Astrocyte (in vitro differentiated cells and primary cell): ENCODE measurements around the gene DHRS9. TPM values are rescaled to one million over a fixed set of nuclear protein-coding genes. Genes with fewer than 3 reads are reported as not detected.
A peak's percentile ranks its signal among the peaks of the same experiment; 100 is the strongest.

Source experiments
- DNase-seq: peaks from one replicate; pipeline ENCODE4 v3.0.0-alpha.2; 2010; ENCODE audit warnings: low read depth
- FAIRE-seq: peaks from 2 replicates; lab custom pipeline; 2011; peaks lifted over from hg19 to GRCh38; lab: Jason Lieb, UNC
- H2AFZ ChIP-seq: 2 replicates; pipeline ENCODE4 v1.6.0; 2012; ENCODE audit warnings: low read depth, low read length, inconsistent platforms
- H3K27ac ChIP-seq: 2 replicates; pipeline ENCODE4 v1.5.1; 2011; ENCODE audit warnings: low read depth, low read length, inconsistent platforms
- H3K27me3 ChIP-seq: 2 replicates; pipeline ENCODE4 v1.6.0; 2011; ENCODE audit warnings: low read length, inconsistent platforms; ENCODE audit not compliant: insufficient read depth
- H3K36me3 ChIP-seq: 2 replicates; pipeline ENCODE4 v1.5.1; 2011; ENCODE audit warnings: low read length, inconsistent platforms; ENCODE audit not compliant: insufficient read depth
- H3K4me1 ChIP-seq: 2 replicates; pipeline ENCODE4 v1.5.1; 2011; ENCODE audit warnings: low read length, inconsistent platforms; ENCODE audit not compliant: insufficient read depth
- H3K4me2 ChIP-seq: 2 replicates; pipeline ENCODE4 v1.6.0; 2012; ENCODE audit warnings: low read length, inconsistent platforms
- H3K4me3 ChIP-seq: 2 replicates; pipeline ENCODE4 v1.5.1; 2011; ENCODE audit warnings: low read depth, mild to moderate bottlenecking, low read length, inconsistent platforms; ENCODE audit not compliant: insufficient read depth
- H3K79me2 ChIP-seq: 2 replicates; pipeline ENCODE4 v1.6.0; 2012; ENCODE audit warnings: mild to moderate bottlenecking, low read length, inconsistent platforms; ENCODE audit not compliant: insufficient read depth
- H3K9ac ChIP-seq: 2 replicates; pipeline ENCODE4 v1.6.0; 2012; ENCODE audit warnings: mild to moderate bottlenecking, low read length, inconsistent platforms
- H3K9me3 ChIP-seq: 2 replicates; pipeline ENCODE4 v1.5.1; 2012; ENCODE audit warnings: low read depth, mild to moderate bottlenecking, low read length, inconsistent platforms; ENCODE audit not compliant: insufficient read depth
- H4K20me1 ChIP-seq: 2 replicates; pipeline ENCODE4 v1.6.0; 2012; ENCODE audit warnings: low read length, inconsistent platforms; ENCODE audit not compliant: insufficient read depth
- H3K27ac Mint-ChIP-seq: one replicate; pipeline ENCODE4 v1.8.0; 2021; ENCODE audit warnings: mild to moderate bottlenecking, mixed read lengths; ENCODE audit not compliant: unreplicated experiment
- H3K27me3 Mint-ChIP-seq: one replicate; pipeline ENCODE4 v1.8.0; 2021; ENCODE audit warnings: low read depth, mixed read lengths; ENCODE audit not compliant: unreplicated experiment
- H3K36me3 Mint-ChIP-seq: one replicate; pipeline ENCODE4 v1.8.0; 2021; ENCODE audit warnings: low read depth, mixed read lengths; ENCODE audit not compliant: unreplicated experiment
- H3K4me1 Mint-ChIP-seq: one replicate; pipeline ENCODE4 v1.8.0; 2021; ENCODE audit warnings: low read depth, mixed read lengths; ENCODE audit not compliant: unreplicated experiment
- H3K4me3 Mint-ChIP-seq: one replicate; pipeline ENCODE4 v1.8.0; 2021; ENCODE audit warnings: mild to moderate bottlenecking, moderate library complexity, mixed read lengths; ENCODE audit not compliant: unreplicated experiment
- H3K9me3 Mint-ChIP-seq: one replicate; pipeline ENCODE4 v1.8.0; 2021; ENCODE audit warnings: mild to moderate bottlenecking, mixed read lengths; ENCODE audit not compliant: unreplicated experiment
- EZH2 ChIP-seq: IDR thresholded peaks from 2 replicates; pipeline ENCODE4 v1.6.1; 2012; ENCODE audit warnings: mild to moderate bottlenecking, low read length, inconsistent platforms; ENCODE audit not compliant: insufficient read depth
- total RNA-seq: library from RNA; stranded (reverse); gene quantifications from 2 replicates; pipeline ENCODE4 v1.2.1, GENCODE V29; 2021
- TF ChIP-seq, protein P1 (sequence below): IDR thresholded peaks from 2 replicates; pipeline ENCODE4 v1.5.1; 2011; ENCODE audit warnings: low read depth, mild to moderate bottlenecking, inconsistent platforms, low read length, moderate library complexity; ENCODE audit not compliant: insufficient read depth

DHRS9 gene
- total RNA-seq, 1 donor from 2014 or later = not detected

GRCh38 chr2:169082995-169083394, 13.6 kb downstream of the DHRS9 start:
- Histone ChIP-seq H3K79me2 (no peaks in the 10 kb centered on the region), H3K9ac (no peak overlapping the region), H3K36me3 (no peaks in the 10 kb centered on the region), H3K27ac (no peak overlapping the region), H3K4me2 (no peak overlapping the region), H4K20me1 (no peaks in the 10 kb centered on the region), H3K4me1 (peaks cover 3% of the 10 kb centered on the region), H3K4me3 (no peak overlapping the region), H2AFZ (no peak overlapping the region), H3K27me3 (no peaks in the 10 kb centered on the region), H3K9me3 (no peaks in the 10 kb centered on the region)
- H3K27me3 Mint-ChIP-seq = no peaks in the 10 kb centered on the region
- H3K36me3 Mint-ChIP-seq = no peaks in the 10 kb centered on the region
- no peaks in the 10 kb centered on the region for H3K9me3 Mint-ChIP-seq
- FAIRE-seq (no peak), DNase-seq (no peak)
- no peaks in the 10 kb centered on the region for H3K4me1 Mint-ChIP-seq
- TF ChIP-seq EZH2 = no peak
- TF ChIP-seq, protein P1, sequence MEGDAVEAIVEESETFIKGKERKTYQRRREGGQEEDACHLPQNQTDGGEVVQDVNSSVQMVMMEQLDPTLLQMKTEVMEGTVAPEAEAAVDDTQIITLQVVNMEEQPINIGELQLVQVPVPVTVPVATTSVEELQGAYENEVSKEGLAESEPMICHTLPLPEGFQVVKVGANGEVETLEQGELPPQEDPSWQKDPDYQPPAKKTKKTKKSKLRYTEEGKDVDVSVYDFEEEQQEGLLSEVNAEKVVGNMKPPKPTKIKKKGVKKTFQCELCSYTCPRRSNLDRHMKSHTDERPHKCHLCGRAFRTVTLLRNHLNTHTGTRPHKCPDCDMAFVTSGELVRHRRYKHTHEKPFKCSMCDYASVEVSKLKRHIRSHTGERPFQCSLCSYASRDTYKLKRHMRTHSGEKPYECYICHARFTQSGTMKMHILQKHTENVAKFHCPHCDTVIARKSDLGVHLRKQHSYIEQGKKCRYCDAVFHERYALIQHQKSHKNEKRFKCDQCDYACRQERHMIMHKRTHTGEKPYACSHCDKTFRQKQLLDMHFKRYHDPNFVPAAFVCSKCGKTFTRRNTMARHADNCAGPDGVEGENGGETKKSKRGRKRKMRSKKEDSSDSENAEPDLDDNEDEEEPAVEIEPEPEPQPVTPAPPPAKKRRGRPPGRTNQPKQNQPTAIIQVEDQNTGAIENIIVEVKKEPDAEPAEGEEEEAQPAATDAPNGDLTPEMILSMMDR = no peak
- no peak overlapping the region for H3K27ac Mint-ChIP-seq
- no peak overlapping the region for H3K4me3 Mint-ChIP-seq

DNA sequence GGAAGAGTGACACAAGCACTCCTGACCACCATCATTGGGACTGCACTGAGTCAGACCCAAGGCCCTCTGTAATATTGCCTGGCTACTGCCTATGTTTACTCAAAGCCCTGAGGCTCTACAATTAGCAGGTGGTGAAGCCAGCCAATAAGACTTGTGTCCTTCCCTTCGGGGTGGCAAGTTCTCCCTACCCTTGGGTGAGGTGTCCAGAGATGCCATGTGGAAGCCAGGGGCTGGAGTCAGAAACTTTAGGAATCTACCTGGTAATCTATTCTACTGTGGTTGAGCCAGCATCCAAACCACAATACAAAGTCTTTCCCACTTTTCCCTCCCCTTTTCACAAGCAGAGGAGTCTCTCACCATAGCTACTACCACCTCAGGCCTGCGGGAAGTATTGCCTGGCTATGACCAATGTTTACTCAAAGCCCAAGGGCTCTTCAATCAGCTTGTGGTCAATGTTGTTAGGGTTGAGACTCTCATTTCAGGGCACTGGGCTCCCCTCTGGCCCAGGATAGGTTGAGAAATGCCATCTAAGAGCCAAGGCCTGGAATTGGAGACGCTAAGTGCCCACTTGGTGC, 17.6 kb downstream of the DHRS9 start:
- Mint-ChIP-seq H3K27ac (no peak overlapping the region), H3K4me1 (no peaks in the 10 kb centered on the region), H3K36me3 (no peaks in the 10 kb centered on the region), H3K27me3 (no peaks in the 10 kb centered on the region), H3K9me3 (no peaks in the 10 kb centered on the region), H3K4me3 (no peak overlapping the region)
- Histone ChIP-seq H3K9me3 (no peaks in the 10 kb centered on the region), H3K9ac (no peak overlapping the region), H2AFZ (no peak overlapping the region), H3K4me3 (no peak overlapping the region), H3K4me1 (no peaks in the 10 kb centered on the region), H3K4me2 (no peak overlapping the region), H3K27ac (no peak overlapping the region), H3K36me3 (no peaks in the 10 kb centered on the region), H3K79me2 (no peaks in the 10 kb centered on the region), H4K20me1 (no peaks in the 10 kb centered on the region), H3K27me3 (no peaks in the 10 kb centered on the region)
- no peak for FAIRE-seq
- DNase-seq = peak; percentile 30
- TF ChIP-seq EZH2 = no peak
- TF ChIP-seq, protein P1 = no peak

DNA sequence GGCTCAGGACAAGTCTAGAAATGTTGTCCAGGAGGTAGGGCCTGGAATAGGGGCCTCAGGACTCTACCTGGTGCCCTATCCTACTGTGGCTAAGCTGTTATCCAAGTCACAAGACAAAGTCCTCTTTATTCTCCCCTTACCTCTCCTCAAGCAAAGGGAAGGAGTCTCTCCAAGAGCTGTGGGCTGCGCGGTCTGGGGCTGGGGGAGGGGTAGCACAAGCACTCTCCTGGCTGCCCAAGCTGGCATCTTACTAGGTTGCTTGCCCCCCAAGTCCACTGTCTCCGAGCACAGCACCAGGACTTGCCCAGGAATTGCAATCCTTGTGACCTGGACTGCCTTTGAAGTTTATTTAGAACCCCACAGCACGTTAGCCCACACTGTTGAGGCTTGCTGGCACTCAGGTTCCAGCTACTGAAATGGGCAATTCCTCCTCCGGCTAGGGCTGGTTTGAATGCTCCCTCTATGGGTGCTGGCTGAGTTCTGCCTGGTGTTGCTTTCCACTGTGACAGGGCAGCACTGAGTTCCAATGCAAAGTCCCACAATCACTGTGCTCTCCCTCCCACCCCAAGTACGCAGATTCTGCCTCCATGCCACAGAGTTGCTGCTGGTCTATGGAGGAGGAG, 18.5 kb downstream of the DHRS9 start:
- Histone ChIP-seq H3K79me2 (no peaks in the 10 kb centered on the region), H4K20me1 (no peaks in the 10 kb centered on the region), H3K4me1 (peaks cover 3% of the 10 kb centered on the region), H3K9me3 (no peaks in the 10 kb centered on the region), H3K4me2 (no peak overlapping the region), H3K4me3 (no peak overlapping the region), H3K9ac (no peak overlapping the region), H3K36me3 (no peaks in the 10 kb centered on the region), H3K27me3 (no peaks in the 10 kb centered on the region), H3K27ac (no peak overlapping the region), H2AFZ (no peak overlapping the region)
- Mint-ChIP-seq H3K9me3 (no peaks in the 10 kb centered on the region), H3K36me3 (no peaks in the 10 kb centered on the region), H3K4me3 (no peak overlapping the region), H3K4me1 (no peaks in the 10 kb centered on the region), H3K27me3 (no peaks in the 10 kb centered on the region), H3K27ac (no peak overlapping the region)
- no peak for DNase-seq
- no peak for FAIRE-seq
- TF ChIP-seq, protein P1 = no peak
- no peak for TF ChIP-seq EZH2
